GM10266 (cell line): Measurements from ENCODE around the gene DSG2.

Experiments used
- DNase-seq: peaks from one replicate; pipeline ENCODE4 v3.0.0; 2012; ENCODE audit errors: extremely low spot score
- TF ChIP-seq, protein P1 (sequence below): IDR thresholded peaks from 2 replicates; pipeline ENCODE4 v1.5.1; 2012; ENCODE audit warnings: mild to moderate bottlenecking, low read depth; ENCODE audit not compliant: control insufficient read depth, insufficient read depth; ENCODE audit errors: missing control alignments

The DSG2 gene

GRCh38 chr18:31595121-31595771 lies 97.3 kb downstream of the DSG2 start:
- no peak for DNase-seq
- TF ChIP-seq, protein P1, sequence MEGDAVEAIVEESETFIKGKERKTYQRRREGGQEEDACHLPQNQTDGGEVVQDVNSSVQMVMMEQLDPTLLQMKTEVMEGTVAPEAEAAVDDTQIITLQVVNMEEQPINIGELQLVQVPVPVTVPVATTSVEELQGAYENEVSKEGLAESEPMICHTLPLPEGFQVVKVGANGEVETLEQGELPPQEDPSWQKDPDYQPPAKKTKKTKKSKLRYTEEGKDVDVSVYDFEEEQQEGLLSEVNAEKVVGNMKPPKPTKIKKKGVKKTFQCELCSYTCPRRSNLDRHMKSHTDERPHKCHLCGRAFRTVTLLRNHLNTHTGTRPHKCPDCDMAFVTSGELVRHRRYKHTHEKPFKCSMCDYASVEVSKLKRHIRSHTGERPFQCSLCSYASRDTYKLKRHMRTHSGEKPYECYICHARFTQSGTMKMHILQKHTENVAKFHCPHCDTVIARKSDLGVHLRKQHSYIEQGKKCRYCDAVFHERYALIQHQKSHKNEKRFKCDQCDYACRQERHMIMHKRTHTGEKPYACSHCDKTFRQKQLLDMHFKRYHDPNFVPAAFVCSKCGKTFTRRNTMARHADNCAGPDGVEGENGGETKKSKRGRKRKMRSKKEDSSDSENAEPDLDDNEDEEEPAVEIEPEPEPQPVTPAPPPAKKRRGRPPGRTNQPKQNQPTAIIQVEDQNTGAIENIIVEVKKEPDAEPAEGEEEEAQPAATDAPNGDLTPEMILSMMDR, result no peak

DNA sequence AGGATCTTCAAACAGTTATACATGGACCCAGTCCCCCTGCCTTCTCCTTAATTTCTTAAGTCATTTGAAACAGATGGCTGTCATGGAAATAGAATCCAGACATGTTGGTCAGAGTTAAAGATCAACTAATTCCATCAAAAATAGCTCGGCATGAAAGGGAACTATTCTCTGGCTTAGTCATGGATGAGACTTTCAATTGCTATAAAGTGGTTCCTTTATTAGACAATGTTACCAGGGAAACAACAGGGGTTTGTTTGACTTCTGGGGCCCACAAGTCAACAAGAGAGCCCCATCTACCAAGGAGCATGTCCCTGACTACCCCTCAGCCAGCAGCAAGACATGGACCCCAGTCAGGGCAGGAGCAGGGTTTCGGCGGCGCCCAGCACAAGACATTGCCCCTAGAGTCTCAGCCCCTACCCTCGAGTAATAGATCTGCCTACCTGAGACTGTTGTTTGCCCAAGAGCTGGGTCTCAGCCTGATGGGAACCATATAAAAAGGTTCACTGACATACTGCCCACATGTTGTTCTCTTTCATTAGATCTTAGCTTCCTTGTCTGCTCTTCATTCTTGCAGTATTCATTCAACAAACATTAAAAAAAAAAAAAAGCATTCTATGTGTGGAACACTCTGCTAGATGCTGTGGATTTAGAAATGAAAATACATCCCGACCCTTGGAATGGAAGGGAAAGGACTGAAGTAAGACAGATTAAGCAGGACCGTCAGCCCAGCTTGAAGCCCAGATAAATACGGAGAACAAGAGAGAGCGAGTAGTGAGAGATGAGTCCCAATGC lies 98.3 kb downstream of the DSG2 start:
- TF ChIP-seq, protein P1, result no peak
- DNase-seq, result no peak

- no peak for DNase-seq
- TF ChIP-seq, protein P1, result no peak
Measured at GRCh38 chr18:31598021-31598805, 100.2 kb downstream of the DSG2 start.
